Activated B cell treated with CpG ODN at 0.5 μM for 24 hours (primary cell): Measurements from ENCODE around the gene ZFR2. TPM values are rescaled to one million over a fixed set of nuclear protein-coding genes. Genes with fewer than 3 reads are reported as not detected.
"Not testable (repeated sequence)": the region's sequence is repeated elsewhere in the genome, so short reads cannot be mapped to it uniquely, and the experiment has no call there.

Source experiments
- ATAC-seq: fragments of 200-7000 bp; cut with Tn5 transposase; one replicate; pipeline ENCODE4 v1.10.0; 2021; ENCODE audit warnings: low read depth, mild to moderate bottlenecking, moderate library complexity
- CTCF ChIA-PET: fragments of 350-600 bp; sonication (Branson Sonifier 250); formaldehyde crosslinking; loops from one replicate; lab custom pipeline; 2021; ENCODE audit warnings: antibody characterized with exemption; lab: Charles Lee
- POLR2A ChIA-PET: fragments of 350-600 bp; sonication (Branson Sonifier 250); formaldehyde crosslinking; loops from one replicate; lab custom pipeline; 2021; ENCODE audit warnings: antibody characterized with exemption; lab: Charles Lee
- DNase-seq: peaks from one replicate; pipeline ENCODE4 v3.0.0; 2022
- H3K27ac Mint-ChIP-seq: one replicate; pipeline ENCODE4 v1.8.0; 2020; ENCODE audit warnings: mixed read lengths
- H3K27me3 Mint-ChIP-seq: one replicate; pipeline ENCODE4 v1.8.0; 2021; ENCODE audit warnings: mixed read lengths
- H3K36me3 Mint-ChIP-seq: one replicate; pipeline ENCODE4 v1.8.0; 2021; ENCODE audit warnings: low read depth, mixed read lengths
- H3K4me1 Mint-ChIP-seq: one replicate; pipeline ENCODE4 v1.8.0; 2021; ENCODE audit warnings: mixed read lengths
- H3K4me3 Mint-ChIP-seq: one replicate; pipeline ENCODE4 v1.8.0; 2020; ENCODE audit warnings: mild to moderate bottlenecking, mixed read lengths
- H3K9me3 Mint-ChIP-seq: one replicate; pipeline ENCODE4 v1.8.0; 2020; ENCODE audit warnings: mixed read lengths
- intact Hi-C: fragments of 100-400 bp; cut with micrococcal nuclease; formaldehyde crosslinking; loops from one replicate; pipeline ENCODE4 v1.15.1; 2024
- total RNA-seq: library from RNA; stranded (reverse); gene quantifications from 2 replicates; pipeline ENCODE4 v1.2.3, GENCODE V29; 2022
- TF ChIP-seq, protein P1 (sequence below): fragments of 200-600 bp; IDR thresholded peaks from one replicate; pipeline ENCODE4 v1.8.0; 2022; ENCODE audit warnings: antibody characterized with exemption, mild to moderate bottlenecking

Gene ZFR2
- total RNA-seq, 1 donor from 2014 or later: 0.31 TPM

DNA sequence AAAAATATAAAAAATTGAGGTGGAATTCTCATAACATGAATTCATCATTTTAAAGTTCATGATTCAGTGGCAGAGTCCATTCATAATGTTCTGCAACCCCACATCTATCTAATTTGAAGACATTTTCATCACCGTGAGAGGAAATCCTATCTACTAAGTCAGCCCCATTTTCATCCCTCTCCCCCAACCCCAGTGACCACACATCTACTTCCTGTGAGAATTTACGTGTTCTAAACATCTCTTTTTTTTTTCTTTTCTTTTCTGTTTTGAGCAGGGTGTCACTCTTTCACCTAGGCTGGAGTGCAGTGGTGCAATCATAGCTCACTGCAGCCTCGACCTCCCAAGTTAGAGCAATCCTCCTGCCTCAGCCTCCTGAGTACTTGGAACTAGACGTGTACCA lies 29.1 kb upstream of the ZFR2 start:
- no peak for ATAC-seq
- CTCF ChIA-PET: no interaction called here
- H3K4me3 Mint-ChIP-seq: no peak overlapping the region
- peaks cover 2% of the 10 kb centered on the region for H3K9me3 Mint-ChIP-seq
- H3K27ac Mint-ChIP-seq: no peak overlapping the region
- TF ChIP-seq, protein P1, sequence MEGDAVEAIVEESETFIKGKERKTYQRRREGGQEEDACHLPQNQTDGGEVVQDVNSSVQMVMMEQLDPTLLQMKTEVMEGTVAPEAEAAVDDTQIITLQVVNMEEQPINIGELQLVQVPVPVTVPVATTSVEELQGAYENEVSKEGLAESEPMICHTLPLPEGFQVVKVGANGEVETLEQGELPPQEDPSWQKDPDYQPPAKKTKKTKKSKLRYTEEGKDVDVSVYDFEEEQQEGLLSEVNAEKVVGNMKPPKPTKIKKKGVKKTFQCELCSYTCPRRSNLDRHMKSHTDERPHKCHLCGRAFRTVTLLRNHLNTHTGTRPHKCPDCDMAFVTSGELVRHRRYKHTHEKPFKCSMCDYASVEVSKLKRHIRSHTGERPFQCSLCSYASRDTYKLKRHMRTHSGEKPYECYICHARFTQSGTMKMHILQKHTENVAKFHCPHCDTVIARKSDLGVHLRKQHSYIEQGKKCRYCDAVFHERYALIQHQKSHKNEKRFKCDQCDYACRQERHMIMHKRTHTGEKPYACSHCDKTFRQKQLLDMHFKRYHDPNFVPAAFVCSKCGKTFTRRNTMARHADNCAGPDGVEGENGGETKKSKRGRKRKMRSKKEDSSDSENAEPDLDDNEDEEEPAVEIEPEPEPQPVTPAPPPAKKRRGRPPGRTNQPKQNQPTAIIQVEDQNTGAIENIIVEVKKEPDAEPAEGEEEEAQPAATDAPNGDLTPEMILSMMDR: no peak
- intact Hi-C loops: no loop called here
- DNase-seq: no peak
- peaks cover 13% of the 10 kb centered on the region for H3K27me3 Mint-ChIP-seq
- POLR2A ChIA-PET: no interaction called here
- no peaks in the 10 kb centered on the region for H3K36me3 Mint-ChIP-seq
- H3K4me1 Mint-ChIP-seq: no peaks in the 10 kb centered on the region

DNA sequence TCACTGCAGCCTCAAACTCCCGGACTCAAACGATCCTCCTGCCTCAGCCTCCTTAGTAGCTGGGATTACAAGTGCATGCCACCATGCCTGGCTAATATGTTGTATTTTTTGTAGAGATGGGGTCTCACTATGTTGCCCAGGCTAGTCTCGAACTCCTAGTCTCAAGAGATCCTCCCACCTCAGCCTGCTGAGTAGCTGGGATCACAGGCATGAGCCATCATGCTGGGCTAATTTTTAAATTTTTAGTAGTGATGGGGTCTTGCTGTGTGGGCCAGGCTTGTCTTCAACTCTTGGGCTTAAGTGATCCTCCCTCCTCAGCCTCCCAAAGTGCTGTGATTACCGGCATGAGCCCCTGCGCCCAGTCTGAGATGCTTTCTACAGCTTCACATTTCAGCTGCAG lies 26.9 kb upstream of the ZFR2 start:
- H3K4me3 Mint-ChIP-seq: no peak overlapping the region
- intact Hi-C loops: no loop called here

DNA sequence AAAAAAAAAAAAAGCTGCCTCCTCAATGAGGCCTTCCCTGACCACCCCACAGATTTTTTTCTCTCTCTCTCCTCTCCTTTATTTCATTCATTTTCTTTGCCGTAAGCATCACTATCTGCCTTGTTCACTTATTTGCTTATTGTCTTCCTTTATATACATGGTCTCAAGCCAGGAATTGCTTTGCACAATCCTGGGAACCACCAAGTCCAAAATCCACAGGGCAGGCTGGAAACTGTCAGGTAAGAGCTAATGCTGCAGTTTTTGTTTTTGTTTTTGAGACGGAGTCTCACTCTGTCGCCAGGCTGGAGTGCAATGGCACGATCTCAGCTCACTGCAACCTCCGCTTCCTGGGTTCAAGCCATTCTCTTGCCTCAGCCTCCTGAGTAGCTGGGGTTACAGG lies 26.1 kb upstream of the ZFR2 start:
- H3K4me1 Mint-ChIP-seq, ATAC-seq, intact Hi-C loops, H3K9me3 Mint-ChIP-seq, H3K27ac Mint-ChIP-seq, H3K36me3 Mint-ChIP-seq, DNase-seq, H3K4me3 Mint-ChIP-seq, H3K27me3 Mint-ChIP-seq: not testable (repeated sequence)
- ChIA-PET CTCF (interaction anchor here (1.0 kb wide), 1 partner anchor 132 kb away, joined by 3 read pairs; the partner anchor contains the start of gene MRPL54), POLR2A (interaction anchor here (0.7 kb wide), 1 partner anchor 523 kb away, joined by 4 read pairs; no protein-coding TSS in a partner anchor)

More for the DNA sequence above, 26.9 kb upstream of the ZFR2 start:
- CTCF ChIA-PET: no interaction called here
- Mint-ChIP-seq H3K9me3 (peaks cover 2% of the 10 kb centered on the region), H3K36me3 (no peaks in the 10 kb centered on the region), H3K4me1 (no peaks in the 10 kb centered on the region), H3K27ac (no peak overlapping the region), H3K27me3 (peaks cover 8% of the 10 kb centered on the region)
- ATAC-seq: no peak
- TF ChIP-seq, protein P1: no peak
- DNase-seq: no peak
- POLR2A ChIA-PET: no interaction called here

DNA sequence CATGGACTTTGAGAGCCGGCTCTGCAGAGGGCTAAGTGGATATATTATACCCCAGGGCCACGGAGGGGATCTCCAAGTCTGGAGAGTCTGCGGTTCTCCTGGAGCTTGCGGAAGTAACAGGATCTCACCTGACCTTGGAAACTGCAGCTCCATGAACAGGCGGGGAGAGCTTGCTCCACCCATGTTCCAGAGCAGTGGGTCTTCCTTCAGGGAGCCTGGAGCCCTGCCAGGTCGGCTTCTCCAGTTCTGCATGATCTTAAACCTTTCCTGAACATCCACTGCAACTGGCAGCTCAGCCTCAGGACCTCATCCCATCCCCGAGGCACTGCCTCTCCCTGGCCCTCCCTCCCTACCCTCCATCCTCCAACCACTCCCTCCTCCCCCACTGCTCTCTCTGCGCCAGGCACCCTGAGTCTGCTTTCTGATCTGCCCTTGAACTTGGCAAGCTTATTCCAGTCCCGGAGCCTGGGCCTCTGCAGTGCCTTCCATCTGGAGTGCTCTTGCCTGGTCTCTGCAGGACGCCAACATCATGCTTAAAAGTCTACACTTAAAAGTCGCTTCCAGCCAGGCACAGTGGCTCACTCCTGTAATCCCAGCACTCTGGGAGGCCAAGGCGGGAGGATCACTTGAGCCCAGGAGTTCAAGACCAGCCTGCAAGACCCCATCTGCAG lies 24.8 kb upstream of the ZFR2 start:
- Mint-ChIP-seq H3K36me3 (no peaks in the 10 kb centered on the region), H3K27me3 (peaks cover 4% of the 10 kb centered on the region), H3K9me3 (no peaks in the 10 kb centered on the region), H3K4me3 (no peak overlapping the region), H3K27ac (no peak overlapping the region), H3K4me1 (no peaks in the 10 kb centered on the region)
- TF ChIP-seq, protein P1: no peak
- ChIA-PET CTCF (no interaction called here), POLR2A (interaction anchor here (0.6 kb wide), 1 partner anchor 170 kb away, joined by 3 read pairs; no protein-coding TSS in a partner anchor)
- no peak for ATAC-seq
- DNase-seq: no peak
- intact Hi-C loops: no loop called here

DNA sequence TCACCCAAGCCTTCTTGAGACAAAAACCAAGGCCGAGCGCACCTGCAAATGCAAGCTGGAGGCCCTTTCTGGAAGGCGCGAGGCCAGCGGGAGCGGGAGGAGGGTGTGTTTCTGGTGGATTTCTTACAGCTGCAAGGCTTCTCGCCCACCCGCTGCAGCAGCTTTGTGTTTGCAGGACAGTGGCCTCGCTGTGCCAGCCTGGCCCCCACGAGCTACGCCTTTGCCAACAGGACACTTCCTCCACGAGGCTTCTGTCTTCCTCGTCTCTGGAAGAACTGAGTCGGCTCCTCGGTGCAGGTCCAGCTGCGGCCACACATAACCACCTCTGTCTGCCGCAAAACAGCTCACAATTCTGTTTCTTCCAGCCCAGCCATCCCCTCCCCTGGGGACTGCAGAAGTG lies 21.8 kb upstream of the ZFR2 start:
- no peaks in the 10 kb centered on the region for H3K36me3 Mint-ChIP-seq
- no peaks in the 10 kb centered on the region for H3K4me1 Mint-ChIP-seq
- CTCF ChIA-PET: no interaction called here
- peaks cover 4% of the 10 kb centered on the region for H3K27me3 Mint-ChIP-seq
- POLR2A ChIA-PET: interaction anchor here (0.7 kb wide), 1 partner anchor 14 kb away, joined by 6 read pairs; no protein-coding TSS in a partner anchor
- ATAC-seq (no peak), DNase-seq (no peak)
- TF ChIP-seq, protein P1: no peak
- no peaks in the 10 kb centered on the region for H3K9me3 Mint-ChIP-seq
- intact Hi-C loops: no loop called here
- H3K27ac Mint-ChIP-seq: no peak overlapping the region
- H3K4me3 Mint-ChIP-seq: no peak overlapping the region
